Measurements from ENCODE around the gene PLCD1.

DNA sequence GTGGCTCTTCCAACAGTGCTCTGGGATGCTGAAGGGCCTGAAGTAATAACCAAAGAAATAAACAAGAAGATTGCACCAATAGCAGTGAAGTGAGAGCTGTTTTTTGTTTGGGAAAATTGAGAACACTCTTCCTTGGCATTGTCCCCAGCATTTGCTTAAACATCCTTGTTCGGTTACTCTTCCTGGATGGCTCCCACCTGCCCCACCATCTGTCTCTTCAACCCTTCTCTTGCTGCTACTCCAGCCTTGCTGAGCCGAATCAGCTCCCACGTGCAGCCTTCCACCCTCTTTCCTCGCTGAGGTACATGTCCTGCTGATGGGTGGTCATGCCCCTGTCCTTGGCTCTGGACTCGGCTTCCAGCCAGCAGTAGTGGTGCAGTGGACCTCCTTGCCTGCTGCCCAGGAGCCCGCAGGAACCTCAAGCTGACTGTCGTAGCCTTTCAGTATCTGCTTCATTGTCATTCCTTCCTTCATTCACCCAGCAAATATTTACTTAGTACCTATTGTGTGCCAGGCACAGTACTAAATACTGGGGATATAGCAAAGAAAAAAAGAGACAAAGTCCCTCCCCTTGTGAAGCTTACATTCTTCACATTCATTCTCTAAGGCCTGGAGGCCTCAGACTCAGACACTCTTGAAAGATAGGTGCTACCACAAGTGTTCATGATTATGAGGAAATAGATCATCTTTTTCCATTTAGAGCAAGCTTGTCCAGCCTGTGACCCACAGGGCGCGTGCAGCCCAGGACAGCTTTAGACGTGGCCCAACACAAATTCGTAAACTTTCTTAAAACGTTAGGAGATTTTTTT, 56.0 kb downstream of the PLCD1 start:
- TF ChIP-seq, protein P1, sequence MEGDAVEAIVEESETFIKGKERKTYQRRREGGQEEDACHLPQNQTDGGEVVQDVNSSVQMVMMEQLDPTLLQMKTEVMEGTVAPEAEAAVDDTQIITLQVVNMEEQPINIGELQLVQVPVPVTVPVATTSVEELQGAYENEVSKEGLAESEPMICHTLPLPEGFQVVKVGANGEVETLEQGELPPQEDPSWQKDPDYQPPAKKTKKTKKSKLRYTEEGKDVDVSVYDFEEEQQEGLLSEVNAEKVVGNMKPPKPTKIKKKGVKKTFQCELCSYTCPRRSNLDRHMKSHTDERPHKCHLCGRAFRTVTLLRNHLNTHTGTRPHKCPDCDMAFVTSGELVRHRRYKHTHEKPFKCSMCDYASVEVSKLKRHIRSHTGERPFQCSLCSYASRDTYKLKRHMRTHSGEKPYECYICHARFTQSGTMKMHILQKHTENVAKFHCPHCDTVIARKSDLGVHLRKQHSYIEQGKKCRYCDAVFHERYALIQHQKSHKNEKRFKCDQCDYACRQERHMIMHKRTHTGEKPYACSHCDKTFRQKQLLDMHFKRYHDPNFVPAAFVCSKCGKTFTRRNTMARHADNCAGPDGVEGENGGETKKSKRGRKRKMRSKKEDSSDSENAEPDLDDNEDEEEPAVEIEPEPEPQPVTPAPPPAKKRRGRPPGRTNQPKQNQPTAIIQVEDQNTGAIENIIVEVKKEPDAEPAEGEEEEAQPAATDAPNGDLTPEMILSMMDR (IDR thresholded peaks at IDR 0.05): no peak
- TF ChIP-seq POLR2A (IDR thresholded peaks at IDR 0.05): no peak
